HG02588 (cell line): ENCODE data around the gene COQ7.

Experiments used
- ATAC-seq: cut with Tn5 transposase; IDR thresholded peaks from one replicate; pipeline ENCODE4 v1.9.1; 2021; ENCODE audit warnings: mild to moderate bottlenecking, moderate library complexity; ENCODE audit not compliant: unreplicated experiment

The COQ7 gene

GRCh38 chr16:19085679-19086200 is 18.3 kb downstream of the COQ7 start:
- ATAC-seq: no peak

- peak; percentile 78 for ATAC-seq
Measured at GRCh38 chr16:19086322-19087199, 19.1 kb downstream of the COQ7 start.

DNA sequence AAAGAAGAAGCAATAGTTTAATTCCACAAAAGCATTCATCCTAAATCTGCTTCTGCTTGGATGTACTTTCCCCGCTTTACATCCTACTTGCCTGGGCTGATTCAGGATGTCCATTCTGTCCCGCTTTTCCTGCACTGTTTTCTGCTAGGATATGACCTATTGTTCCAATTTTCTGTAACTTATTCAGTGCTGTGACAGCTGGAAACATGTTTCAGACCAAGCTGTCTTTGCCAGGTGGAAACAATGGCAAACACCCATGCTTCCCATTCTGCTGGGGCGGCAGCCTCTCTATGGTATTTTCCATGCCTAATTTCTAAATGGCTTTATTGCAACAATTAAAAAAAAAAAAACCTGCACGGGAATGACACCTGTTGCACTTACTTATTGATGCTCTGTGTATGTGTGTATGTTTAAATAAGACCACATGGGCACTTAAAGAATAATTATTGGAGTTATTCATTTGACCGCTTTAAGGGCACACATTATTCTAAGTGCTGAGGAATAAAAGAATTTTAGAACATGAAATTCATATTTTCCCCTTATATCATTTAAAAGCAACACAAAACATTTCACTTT is 21.0 kb downstream of the COQ7 start:
- no peak for ATAC-seq

DNA sequence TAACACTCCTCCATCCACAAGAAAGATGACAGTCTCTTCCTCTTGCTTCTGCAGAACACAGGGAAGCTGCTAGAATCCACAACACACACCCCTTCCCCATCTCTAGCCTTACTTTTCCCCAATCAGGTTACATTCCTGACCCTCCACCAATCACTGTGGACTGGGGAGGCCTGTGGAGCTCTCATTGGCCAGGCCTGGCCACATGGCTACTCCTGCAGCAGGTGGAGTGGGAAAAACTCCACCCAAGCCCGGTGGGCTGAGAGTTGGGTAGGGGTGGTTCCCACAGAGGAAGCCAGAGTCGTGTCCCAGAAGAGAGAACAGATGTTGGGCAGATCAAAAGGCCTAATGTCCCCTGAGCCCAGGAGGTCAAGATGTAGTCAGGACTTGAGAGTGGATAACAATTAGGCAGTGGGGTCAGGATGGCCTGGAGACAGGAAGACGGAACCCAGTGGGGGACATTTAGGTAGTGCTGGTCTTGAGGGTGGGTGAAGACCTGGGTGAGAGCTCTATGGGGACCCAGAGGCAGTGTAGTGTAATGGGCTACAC is 22.1 kb downstream of the COQ7 start:
- no peak for ATAC-seq

GRCh38 chr16:19090916-19091315 is 23.5 kb downstream of the COQ7 start:
- ATAC-seq: no peak

- ATAC-seq: no peak
Measured at GRCh38 chr16:19092653-19093410, 25.4 kb downstream of the COQ7 start.

- ATAC-seq: no peak
Measured at GRCh38 chr16:19093631-19094541, 26.5 kb downstream of the COQ7 start.

GRCh38 chr16:19094542-19095365 is 27.3 kb downstream of the COQ7 start:
- ATAC-seq: no peak

- ATAC-seq: no peak
Measured at GRCh38 chr16:19095654-19096053, 28.2 kb downstream of the COQ7 start.

- no peak for ATAC-seq
Measured at GRCh38 chr16:19098173-19098572, 30.8 kb downstream of the COQ7 start.

DNA sequence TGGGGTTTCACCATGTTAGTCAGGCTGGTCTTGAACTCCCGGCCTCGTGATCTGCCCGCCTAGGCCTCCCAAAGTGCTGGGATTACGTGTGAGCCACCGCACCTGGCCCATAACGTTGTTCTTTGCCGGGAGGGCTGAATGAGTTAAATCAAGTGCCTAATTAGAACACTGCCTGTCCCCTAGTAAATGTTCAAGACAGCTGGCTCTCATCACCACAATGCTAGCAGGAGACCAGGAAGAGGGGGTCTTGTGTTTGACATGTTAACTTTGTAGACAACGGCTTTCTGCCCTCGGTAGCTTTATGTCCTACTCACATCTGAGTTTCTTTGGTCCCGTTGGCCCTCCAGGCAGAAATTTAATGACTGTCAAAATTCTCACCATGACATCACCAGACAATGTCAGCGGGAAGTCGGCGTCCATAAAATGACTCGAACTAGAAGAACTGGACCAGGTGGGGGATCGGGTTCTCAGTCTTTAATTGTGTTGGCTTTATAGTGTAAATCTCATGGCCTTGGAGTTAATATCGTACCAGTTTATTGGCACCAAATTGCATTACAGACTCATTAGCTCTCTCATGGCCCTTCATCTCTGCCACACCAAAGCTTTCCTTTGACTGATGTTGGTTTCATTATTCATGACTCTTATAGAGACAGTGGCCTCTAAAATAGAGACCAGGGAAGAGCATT is 34.9 kb downstream of the COQ7 start:
- no peak for ATAC-seq

DNA sequence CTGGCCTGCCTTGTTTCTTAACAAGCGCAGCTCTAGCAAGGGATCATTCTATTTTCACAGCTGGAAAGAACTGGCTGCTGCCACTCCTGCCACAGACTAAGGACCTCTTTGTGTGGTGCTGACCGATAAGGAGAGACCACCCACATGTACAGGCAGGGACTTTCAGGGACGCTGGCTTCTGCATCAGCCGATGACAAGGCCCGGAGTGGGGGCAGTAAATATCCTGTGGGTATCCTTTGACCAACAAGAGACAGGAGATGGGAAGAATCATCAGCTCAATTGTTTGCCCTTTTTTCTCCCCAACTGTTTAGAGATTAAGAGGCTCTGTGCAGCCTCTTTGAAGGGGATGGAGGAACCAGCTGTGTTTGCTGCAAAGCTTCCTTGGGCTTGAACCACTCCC is 37.2 kb downstream of the COQ7 start:
- no peak for ATAC-seq

DNA sequence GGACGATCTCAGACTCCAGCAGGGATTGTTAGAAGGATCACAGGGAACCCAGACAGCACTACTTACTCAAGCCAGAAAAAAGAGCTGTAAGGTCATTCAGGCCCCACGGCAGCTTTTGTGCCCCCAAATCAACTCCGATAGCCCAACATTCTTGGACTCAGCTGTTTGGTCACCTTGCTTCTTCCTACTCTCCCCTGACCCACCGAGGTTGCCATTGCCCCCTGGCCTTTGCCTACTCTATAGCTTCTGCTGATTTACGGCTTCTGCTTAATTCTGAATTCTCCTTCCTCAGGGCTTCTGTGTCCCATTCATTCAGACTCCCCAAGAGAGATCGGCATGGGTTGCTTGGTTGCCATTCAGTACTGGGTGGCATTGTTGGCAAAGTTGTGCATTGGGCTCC is 37.7 kb downstream of the COQ7 start:
- ATAC-seq: no peak

- no peak for ATAC-seq
Measured at GRCh38 chr16:19105891-19106624, 38.6 kb downstream of the COQ7 start.

GRCh38 chr16:19106625-19107020 is 39.2 kb downstream of the COQ7 start:
- ATAC-seq: no peak

GRCh38 chr16:19108409-19109287 is 41.2 kb downstream of the COQ7 start:
- ATAC-seq: no peak

DNA sequence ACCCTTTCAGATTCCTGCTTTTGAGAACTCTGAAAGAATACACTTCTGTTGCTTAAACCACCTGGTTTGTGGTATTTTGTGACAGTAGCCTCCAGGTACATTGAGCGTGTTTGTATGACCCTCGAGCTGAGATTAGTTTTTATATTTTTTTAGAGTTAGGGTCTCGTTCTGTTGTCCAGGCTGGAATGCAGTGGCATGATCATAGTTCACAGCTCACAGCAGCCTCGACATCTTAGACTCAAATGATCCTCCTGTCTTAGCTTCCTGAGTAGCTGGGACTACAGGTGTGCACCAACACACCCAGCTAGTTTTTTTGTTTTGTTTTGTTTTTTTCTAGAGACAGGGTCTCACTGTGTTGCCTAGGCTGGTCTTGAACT is 41.9 kb downstream of the COQ7 start:
- no peak for ATAC-seq
